ENCODE data around the gene TGFA. TPM values are rescaled to one million over a fixed set of nuclear protein-coding genes. Genes with fewer than 3 reads are reported as not detected.
A peak's percentile ranks its signal among the peaks of the same experiment; 100 is the strongest.

Gene TGFA
- total and polyA plus RNA-seq, 2 donors (not counting 1 experiment from before 2014, with no cell fraction given): 0.06 TPM; not detected in 1

GRCh38 chr2:70553334-70553583 is 367 bp downstream of the TGFA start:
- Histone ChIP-seq H4K20me1 (ENCODE audit: control insufficient read depth, extremely low read depth, insufficient read depth, low read length) (no peaks in the 10 kb centered on the region), H2AFZ (ENCODE audit: low read length) (no peak overlapping the region), H3K27me3 (ENCODE audit: control insufficient read depth, insufficient read depth, low read length) (peaks cover 21% of the 10 kb centered on the region), H3K9ac (ENCODE audit: insufficient read depth, low read length) (no peak overlapping the region), H3K27ac (ENCODE audit: insufficient read depth, low read length) (no peak overlapping the region), H3K4me2 (ENCODE audit: extremely low read depth, insufficient read depth, low read length) (peak overlapping the region; percentile 58), H3K4me3 (replicated peaks in 1 of 4; ENCODE audit: control extremely low read depth in 1 of 4, insufficient read depth in 1 of 4, low read depth in 3 of 4, low read length in 4 of 4) (peak overlapping the region in 3 of 4 experiments; percentile 12 to 55 (median 36)), H3K4me1 (ENCODE audit: control insufficient read depth, extremely low read depth, insufficient read depth, low read length) (no peaks in the 10 kb centered on the region), H3K9me3 (ENCODE audit: control insufficient read depth, insufficient read depth, low read depth, low read length) (no peaks in the 10 kb centered on the region), H3K79me2 (ENCODE audit: control insufficient read depth, insufficient read depth, low read length) (no peaks in the 10 kb centered on the region), H3K36me3 (ENCODE audit: control insufficient read depth, insufficient read depth, low read length) (no peaks in the 10 kb centered on the region)
- peak; percentile 68 for TF ChIP-seq EZH2 (IDR thresholded peaks at IDR 0.05; ENCODE audit: low read length, missing control alignments)
- no peak for TF ChIP-seq CTCF (conservative IDR thresholded peaks at IDR 0.05 in 1 of 2, IDR thresholded peaks at IDR 0.05 in 1 of 2; ENCODE audit: low read depth in 1 of 2, low read length in 2 of 2)
- DNase-seq (ENCODE audit: low read depth in 2 of 2): no peak

- Histone ChIP-seq H3K4me2 (ENCODE audit: extremely low read depth, insufficient read depth, low read length) (no peak overlapping the region), H3K27me3 (ENCODE audit: control insufficient read depth, insufficient read depth, low read length) (peaks cover 21% of the 10 kb centered on the region), H3K79me2 (ENCODE audit: control insufficient read depth, insufficient read depth, low read length) (no peaks in the 10 kb centered on the region), H3K9me3 (ENCODE audit: control insufficient read depth, insufficient read depth, low read depth, low read length) (no peaks in the 10 kb centered on the region), H2AFZ (ENCODE audit: low read length) (no peak overlapping the region), H3K27ac (ENCODE audit: insufficient read depth, low read length) (no peak overlapping the region), H3K36me3 (ENCODE audit: control insufficient read depth, insufficient read depth, low read length) (no peaks in the 10 kb centered on the region), H3K4me1 (ENCODE audit: control insufficient read depth, extremely low read depth, insufficient read depth, low read length) (no peaks in the 10 kb centered on the region), H4K20me1 (ENCODE audit: control insufficient read depth, extremely low read depth, insufficient read depth, low read length) (no peaks in the 10 kb centered on the region), H3K4me3 (replicated peaks in 1 of 4; ENCODE audit: control extremely low read depth in 1 of 4, insufficient read depth in 1 of 4, low read depth in 3 of 4, low read length in 4 of 4) (peak overlapping the region in 1 of 4 experiments; percentile 55), H3K9ac (ENCODE audit: insufficient read depth, low read length) (no peak overlapping the region)
- no peak for TF ChIP-seq CTCF (conservative IDR thresholded peaks at IDR 0.05 in 1 of 2, IDR thresholded peaks at IDR 0.05 in 1 of 2; ENCODE audit: low read depth in 1 of 2, low read length in 2 of 2)
- TF ChIP-seq EZH2 (IDR thresholded peaks at IDR 0.05; ENCODE audit: low read length, missing control alignments): peak; percentile 94
- no peak for DNase-seq (ENCODE audit: low read depth in 2 of 2)
Measured at GRCh38 chr2:70552501-70553333, 909 bp downstream of the TGFA start.

- H3K4me1 ChIP-seq (ENCODE audit: control insufficient read depth, extremely low read depth, insufficient read depth, low read length): no peaks in the 10 kb centered on the region
- TF ChIP-seq EZH2 (IDR thresholded peaks at IDR 0.05; ENCODE audit: low read length, missing control alignments) (no peak), CTCF (conservative IDR thresholded peaks at IDR 0.05 in 1 of 2, IDR thresholded peaks at IDR 0.05 in 1 of 2; ENCODE audit: low read depth in 1 of 2, low read length in 2 of 2) (no peak)
- no peaks in the 10 kb centered on the region for H4K20me1 ChIP-seq (ENCODE audit: control insufficient read depth, extremely low read depth, insufficient read depth, low read length)
- DNase-seq (ENCODE audit: low read depth in 2 of 2): no peak
- H3K4me2 ChIP-seq (ENCODE audit: extremely low read depth, insufficient read depth, low read length): no peak overlapping the region
- no peaks in the 10 kb centered on the region for H3K36me3 ChIP-seq (ENCODE audit: control insufficient read depth, insufficient read depth, low read length)
- H3K27me3 ChIP-seq (ENCODE audit: control insufficient read depth, insufficient read depth, low read length): peaks cover 21% of the 10 kb centered on the region
- no peak overlapping the region for H3K4me3 ChIP-seq (replicated peaks in 1 of 4; ENCODE audit: control extremely low read depth in 1 of 4, insufficient read depth in 1 of 4, low read depth in 3 of 4, low read length in 4 of 4)
- H3K27ac ChIP-seq (ENCODE audit: insufficient read depth, low read length): no peak overlapping the region
- no peaks in the 10 kb centered on the region for H3K9me3 ChIP-seq (ENCODE audit: control insufficient read depth, insufficient read depth, low read depth, low read length)
- no peak overlapping the region for H2AFZ ChIP-seq (ENCODE audit: low read length)
- no peak overlapping the region for H3K9ac ChIP-seq (ENCODE audit: insufficient read depth, low read length)
- H3K79me2 ChIP-seq (ENCODE audit: control insufficient read depth, insufficient read depth, low read length): no peaks in the 10 kb centered on the region
Measured at GRCh38 chr2:70551167-70551566, 2.5 kb downstream of the TGFA start.

Data from fibroblast of lung (primary cell).